Measurements from ENCODE around the gene TBL3.

The TBL3 gene

DNA sequence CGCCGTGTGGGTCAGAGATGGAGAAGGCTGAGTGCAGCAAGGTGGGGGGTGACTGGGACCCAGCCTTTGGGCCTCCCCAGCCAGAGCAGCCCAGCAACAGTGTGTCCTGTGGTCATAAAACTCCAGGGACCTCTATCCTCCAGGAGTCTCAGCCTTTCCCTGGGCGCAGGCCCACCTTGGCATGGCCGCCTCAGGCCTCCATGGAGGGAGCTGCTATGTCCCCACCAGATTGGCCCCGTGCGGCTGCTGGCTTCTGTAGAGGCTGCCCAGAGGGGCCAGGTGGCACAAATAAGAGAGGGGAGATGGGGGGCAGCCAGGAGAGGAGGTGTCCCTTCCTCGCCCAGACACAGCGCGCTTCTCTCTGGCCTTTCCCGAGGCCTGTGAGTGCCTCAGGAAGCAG lies 15.3 kb downstream of the TBL3 start:
- TF ChIP-seq, protein P1, sequence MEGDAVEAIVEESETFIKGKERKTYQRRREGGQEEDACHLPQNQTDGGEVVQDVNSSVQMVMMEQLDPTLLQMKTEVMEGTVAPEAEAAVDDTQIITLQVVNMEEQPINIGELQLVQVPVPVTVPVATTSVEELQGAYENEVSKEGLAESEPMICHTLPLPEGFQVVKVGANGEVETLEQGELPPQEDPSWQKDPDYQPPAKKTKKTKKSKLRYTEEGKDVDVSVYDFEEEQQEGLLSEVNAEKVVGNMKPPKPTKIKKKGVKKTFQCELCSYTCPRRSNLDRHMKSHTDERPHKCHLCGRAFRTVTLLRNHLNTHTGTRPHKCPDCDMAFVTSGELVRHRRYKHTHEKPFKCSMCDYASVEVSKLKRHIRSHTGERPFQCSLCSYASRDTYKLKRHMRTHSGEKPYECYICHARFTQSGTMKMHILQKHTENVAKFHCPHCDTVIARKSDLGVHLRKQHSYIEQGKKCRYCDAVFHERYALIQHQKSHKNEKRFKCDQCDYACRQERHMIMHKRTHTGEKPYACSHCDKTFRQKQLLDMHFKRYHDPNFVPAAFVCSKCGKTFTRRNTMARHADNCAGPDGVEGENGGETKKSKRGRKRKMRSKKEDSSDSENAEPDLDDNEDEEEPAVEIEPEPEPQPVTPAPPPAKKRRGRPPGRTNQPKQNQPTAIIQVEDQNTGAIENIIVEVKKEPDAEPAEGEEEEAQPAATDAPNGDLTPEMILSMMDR (IDR thresholded peaks at IDR 0.05; ENCODE audit: low read length, missing control alignments), result no peak
- no peak for DNase-seq (ENCODE audit: low read depth)

DNA sequence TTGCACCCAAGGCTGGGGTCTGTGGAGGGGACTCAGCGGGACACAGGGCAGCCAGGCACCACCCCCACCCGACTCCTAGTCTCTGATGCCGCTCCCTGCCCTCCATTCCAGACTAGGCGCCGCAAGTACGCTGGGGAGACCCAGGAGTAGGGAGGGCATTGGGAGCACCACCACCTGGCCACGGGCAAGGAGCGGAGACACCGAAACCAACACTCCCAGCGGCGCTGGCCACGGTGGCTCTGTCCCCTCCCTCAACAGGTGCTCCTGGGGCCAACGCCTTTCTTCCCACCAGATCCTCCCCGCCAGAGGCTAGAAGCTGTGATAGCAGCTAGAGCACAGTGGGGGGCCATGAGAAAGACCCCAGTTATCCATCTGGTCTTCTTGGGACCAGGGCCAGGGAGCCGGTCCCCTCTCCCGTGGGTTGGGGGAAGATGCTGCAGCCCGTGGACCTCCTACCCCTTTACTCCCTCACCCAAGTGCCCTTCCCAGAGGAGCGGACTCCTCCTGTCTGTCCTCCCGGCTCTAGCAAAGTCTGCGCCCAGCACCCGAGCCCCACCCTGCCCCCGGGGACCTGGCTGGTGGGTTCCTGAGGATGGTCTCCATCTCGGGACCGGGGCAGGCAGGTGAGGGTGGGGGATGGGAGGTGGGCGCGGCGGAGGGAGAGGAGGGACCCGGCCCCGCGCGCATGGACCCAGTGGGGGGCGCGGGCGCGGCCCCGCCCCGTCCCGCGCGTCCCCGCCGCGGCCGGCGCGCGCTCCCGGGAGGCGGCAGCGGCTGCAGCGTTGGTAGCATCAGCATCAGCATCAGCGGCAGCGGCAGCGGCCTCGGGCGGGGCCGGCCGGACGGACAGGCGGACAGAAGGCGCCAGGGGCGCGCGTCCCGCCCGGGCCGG lies 17.6 kb downstream of the TBL3 start, which contains the start of gene SYNGR3:
SYNGR3 (plus strand) TSS at position 762 of the 892 bp plus-strand sequence. CDS start 133 bp downstream, outside the sequence.
- no peak within 1 kb of the TSS for H3K4me3 ChIP-seq (replicated peaks; ENCODE audit: low read depth, low read length)
- TF ChIP-seq, protein P1 (IDR thresholded peaks at IDR 0.05; ENCODE audit: low read length, missing control alignments), result no peak
- no peak for DNase-seq (ENCODE audit: low read depth)

More for the DNA sequence above, 15.3 kb downstream of the TBL3 start:
- no peak overlapping the region for H3K4me3 ChIP-seq (replicated peaks; ENCODE audit: low read depth, low read length)

DNA sequence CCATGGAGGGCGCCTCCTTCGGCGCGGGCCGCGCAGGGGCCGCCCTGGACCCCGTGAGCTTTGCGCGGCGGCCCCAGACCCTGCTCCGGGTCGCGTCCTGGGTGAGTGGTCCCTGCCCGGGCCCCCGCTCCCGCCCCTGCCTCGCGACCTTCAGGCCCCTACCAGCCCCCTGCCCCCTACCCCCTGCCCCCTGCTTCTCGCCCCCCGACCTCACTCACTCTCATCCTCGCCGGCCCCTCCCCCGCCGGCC lies 18.2 kb downstream of the TBL3 start:
- TF ChIP-seq, protein P1 (IDR thresholded peaks at IDR 0.05; ENCODE audit: low read length, missing control alignments), result no peak
- DNase-seq (ENCODE audit: low read depth), result no peak
- no peak overlapping the region for H3K4me3 ChIP-seq (replicated peaks; ENCODE audit: low read depth, low read length)

DNA sequence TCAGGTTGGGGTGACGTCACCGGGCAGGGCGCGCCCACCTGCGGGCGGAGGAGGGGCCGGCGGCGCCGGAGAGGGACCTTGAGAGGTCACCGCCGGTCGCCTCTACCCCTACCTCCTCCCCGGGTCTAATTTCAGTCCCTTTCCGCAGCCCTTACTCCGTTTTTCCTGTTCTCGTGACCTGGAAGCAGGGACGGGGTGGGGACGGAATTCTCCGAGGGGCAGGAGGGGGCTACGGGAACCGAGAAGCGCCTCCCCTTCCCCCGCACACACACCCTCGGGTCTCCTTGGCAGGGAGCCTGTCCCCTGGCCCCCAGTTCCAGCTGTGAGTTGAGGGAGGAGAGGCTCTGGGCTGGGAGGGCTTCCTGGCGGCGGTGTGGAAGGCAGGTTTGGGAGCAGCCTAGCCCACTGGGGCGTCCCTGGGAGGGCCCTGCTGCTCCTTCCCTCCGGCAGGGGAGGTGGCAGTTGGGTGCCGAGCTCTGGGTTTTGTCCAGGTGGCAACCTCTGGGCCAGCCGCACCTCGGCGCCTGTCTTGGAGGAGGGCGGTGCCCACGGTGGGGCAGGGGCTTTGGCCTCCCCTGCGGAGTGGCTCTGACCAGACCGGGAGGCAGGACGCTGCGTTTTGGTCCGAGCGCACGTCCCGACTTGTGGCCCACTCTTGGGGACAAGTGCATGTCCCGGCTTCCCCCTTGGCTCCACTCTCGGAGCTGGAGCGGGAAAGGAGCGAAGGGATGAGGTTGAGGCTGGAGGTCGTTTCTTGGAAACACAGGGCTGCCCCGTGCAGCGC lies 18.7 kb downstream of the TBL3 start:
- H3K4me3 ChIP-seq (replicated peaks; ENCODE audit: low read depth, low read length), result no peak overlapping the region
- TF ChIP-seq, protein P1 (IDR thresholded peaks at IDR 0.05; ENCODE audit: low read length, missing control alignments), result no peak
- DNase-seq (ENCODE audit: low read depth), result no peak

GRCh38 chr16:1991135-1991551 lies 19.3 kb downstream of the TBL3 start:
- TF ChIP-seq, protein P1 (IDR thresholded peaks at IDR 0.05; ENCODE audit: low read length, missing control alignments), result no peak
- no peak overlapping the region for H3K4me3 ChIP-seq (replicated peaks; ENCODE audit: low read depth, low read length)
- no peak for DNase-seq (ENCODE audit: low read depth)

DNA sequence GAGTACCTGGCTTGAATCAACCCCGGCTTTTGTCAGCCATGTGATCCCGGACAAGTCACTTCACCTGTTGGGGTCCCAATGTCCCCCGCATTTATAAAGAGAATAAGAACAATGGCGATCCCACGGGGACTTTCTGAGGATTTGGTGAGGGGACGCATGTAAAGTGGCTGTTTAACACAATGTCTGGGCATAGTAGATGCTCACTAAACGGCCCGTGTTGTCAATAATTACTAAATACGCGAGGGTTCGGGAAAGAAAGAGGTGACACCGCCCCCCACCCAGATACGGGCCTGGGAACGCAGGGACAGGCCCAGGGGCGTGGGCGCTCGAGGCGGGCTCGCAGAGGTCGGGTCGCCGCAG lies 19.7 kb downstream of the TBL3 start:
- peak overlapping the region; percentile 22 for H3K4me3 ChIP-seq (replicated peaks; ENCODE audit: low read depth, low read length)
- TF ChIP-seq, protein P1 (IDR thresholded peaks at IDR 0.05; ENCODE audit: low read length, missing control alignments), result no peak
- DNase-seq (ENCODE audit: low read depth), result no peak

Data from fibroblast of pulmonary artery (primary cell).